PC-3 (cell line): ENCODE measurements around the gene TTLL1. TPM values are rescaled to one million over a fixed set of nuclear protein-coding genes. Genes with fewer than 3 reads are reported as not detected.

Experiments used
- ATAC-seq: fragments of 200-7000 bp; cut with Tn5 transposase; 2 replicates; pipeline ENCODE4 v1.9.1; 2020; ENCODE audit warnings: mild to moderate bottlenecking, moderate library complexity
- BruUV-seq: library from RNA; stranded (reverse); fragments of 400-500 nt; replicated peaks from 2 replicates; lab custom pipeline; 2021; lab: Mats Ljungman, UMichigan
- CTCF ChIA-PET: fragments of 300-600 bp; sonication (Branson Sonifier 250); formaldehyde crosslinking; loops from one replicate; lab custom pipeline; 2022; ENCODE audit warnings: antibody characterized with exemption; lab: Charles Lee
- POLR2A ChIA-PET: fragments of 300-600 bp; sonication (Branson Sonifier 250); formaldehyde crosslinking; loops from one replicate; lab custom pipeline; 2022; ENCODE audit warnings: antibody characterized with exemption; ENCODE audit not compliant: unreplicated experiment; lab: Charles Lee
- DNase-seq: peaks from one replicate; pipeline ENCODE4 v3.0.0-alpha.2; 2015
- H2AFZ ChIP-seq: fragments of 300-600 bp; sonication (generic); 2 replicates; pipeline ENCODE4 v1.6.0; 2016; ENCODE audit warnings: antibody characterized with exemption, low read length
- H3F3A ChIP-seq: fragments of 300-600 bp; sonication (generic); one replicate; pipeline ENCODE4 v1.6.0; 2017; ENCODE audit warnings: antibody characterized with exemption, low read length, control low read depth, mild to moderate bottlenecking; ENCODE audit not compliant: unreplicated experiment
- H3K27ac ChIP-seq: fragments of 300-600 bp; sonication (generic); 2 replicates; pipeline ENCODE4 v1.5.1; 2016; ENCODE audit warnings: mild to moderate bottlenecking, low read length
- H3K27me3 ChIP-seq: fragments of 300-600 bp; sonication (generic); 2 replicates; pipeline ENCODE4 v1.6.1; 2016; ENCODE audit warnings: low read length, mixed read lengths
- H3K36me3 ChIP-seq: fragments of 300-600 bp; sonication (generic); 2 replicates; pipeline ENCODE4 v1.6.1; 2016; ENCODE audit warnings: low read depth, mixed run types, low read length, mixed read lengths
- H3K4me1 ChIP-seq: fragments of 300-600 bp; sonication (generic); 2 replicates; pipeline ENCODE4 v1.5.1; 2016; ENCODE audit warnings: low read length; ENCODE audit not compliant: insufficient read depth
- H3K4me2 ChIP-seq: fragments of 300-600 bp; sonication (generic); 2 replicates; pipeline ENCODE4 v1.6.0; 2016; ENCODE audit warnings: low read length
- H3K4me3 ChIP-seq: fragments of 300-600 bp; sonication (generic); 2 replicates; pipeline ENCODE4 v1.5.1; 2016; ENCODE audit warnings: mild to moderate bottlenecking, low read length, mixed read lengths
- H3K79me2 ChIP-seq: fragments of 300-600 bp; sonication (generic); 2 replicates; pipeline ENCODE4 v1.6.1; 2017; ENCODE audit warnings: low read length, mixed read lengths
- H3K9ac ChIP-seq: fragments of 300-600 bp; sonication (generic); 2 replicates; pipeline ENCODE4 v1.6.0; 2016; ENCODE audit warnings: mild to moderate bottlenecking, low read length
- H3K9me2 ChIP-seq: fragments of 300-600 bp; sonication (generic); replicated peaks from 2 replicates; pipeline ENCODE4 v1.6.1; 2016; ENCODE audit warnings: mixed run types, low read length, mixed read lengths
- H3K9me3 ChIP-seq: fragments of 300-600 bp; sonication (generic); 2 replicates; pipeline ENCODE4 v1.6.1; 2016; ENCODE audit warnings: low read length, mixed read lengths
- H4K20me1 ChIP-seq: fragments of 300-600 bp; sonication (generic); 2 replicates; pipeline ENCODE4 v1.6.1; 2016; ENCODE audit warnings: low read length, mixed read lengths
- EZH2 ChIP-seq: fragments of 300-600 bp; sonication (generic); IDR thresholded peaks from one replicate; pipeline ENCODE4 v1.6.1; 2017; ENCODE audit warnings: antibody characterized with exemption, mild to moderate bottlenecking, low read length; ENCODE audit not compliant: unreplicated experiment
- EZH2phosphoT487 ChIP-seq: fragments of 300-600 bp; sonication (generic); IDR thresholded peaks from 2 replicates; pipeline ENCODE4 v1.6.1; 2018; ENCODE audit warnings: mild to moderate bottlenecking, antibody characterized with exemption, low read length, borderline replicate concordance
- intact Hi-C: fragments of 100-400 bp; cut with micrococcal nuclease; formaldehyde crosslinking; loops from 2 replicates; pipeline ENCODE4 v1.9.0; 2023
- total RNA-seq: library from RNA; depleted of rRNA; stranded (reverse); fragments of >200 nt; gene quantifications from 2 replicates; pipeline ENCODE4 v1.2.3, GENCODE V29; 2014
- TF ChIP-seq, protein P1 (sequence below): fragments of 300-600 bp; sonication (generic); conservative IDR thresholded peaks from 2 replicates; pipeline ENCODE4 v1.5.1; 2017; ENCODE audit warnings: antibody characterized with exemption, low read depth, mild to moderate bottlenecking, low read length

Gene TTLL1
- total RNA-seq, 1 experiment from 2014 or later: 0.77 TPM

DNA sequence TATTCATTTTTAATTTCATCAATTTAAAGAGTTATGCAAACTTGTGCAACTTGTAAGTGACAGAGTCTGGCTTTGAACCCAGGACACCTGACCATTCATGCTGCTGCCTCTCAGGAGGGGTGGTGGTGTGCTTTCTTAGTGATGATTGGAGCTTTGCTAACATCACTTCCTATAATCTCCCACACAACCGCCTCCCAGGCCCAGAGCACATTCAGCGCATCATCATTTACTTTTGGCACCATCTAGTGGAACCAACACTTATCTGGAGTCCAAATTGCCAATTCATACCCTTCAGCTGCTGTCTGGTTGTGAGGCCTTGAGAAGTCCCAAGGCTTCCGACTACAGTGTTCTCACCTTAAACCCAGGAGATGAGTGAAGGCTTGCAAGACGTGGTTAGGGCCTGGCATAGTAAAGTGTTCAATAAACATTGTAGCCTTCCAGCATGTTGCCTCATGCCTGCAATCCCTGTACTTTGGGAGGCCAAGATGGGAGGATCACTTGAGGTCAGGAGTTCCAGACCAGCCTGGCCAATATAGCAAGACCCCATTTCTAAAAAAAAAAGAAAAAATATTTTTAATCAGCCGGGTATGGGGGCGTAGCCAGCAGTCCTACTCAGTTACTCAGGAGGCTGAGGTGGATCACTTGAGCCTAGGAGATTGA is 1.1 kb upstream of the TTLL1 start:
- TF ChIP-seq, protein P1, sequence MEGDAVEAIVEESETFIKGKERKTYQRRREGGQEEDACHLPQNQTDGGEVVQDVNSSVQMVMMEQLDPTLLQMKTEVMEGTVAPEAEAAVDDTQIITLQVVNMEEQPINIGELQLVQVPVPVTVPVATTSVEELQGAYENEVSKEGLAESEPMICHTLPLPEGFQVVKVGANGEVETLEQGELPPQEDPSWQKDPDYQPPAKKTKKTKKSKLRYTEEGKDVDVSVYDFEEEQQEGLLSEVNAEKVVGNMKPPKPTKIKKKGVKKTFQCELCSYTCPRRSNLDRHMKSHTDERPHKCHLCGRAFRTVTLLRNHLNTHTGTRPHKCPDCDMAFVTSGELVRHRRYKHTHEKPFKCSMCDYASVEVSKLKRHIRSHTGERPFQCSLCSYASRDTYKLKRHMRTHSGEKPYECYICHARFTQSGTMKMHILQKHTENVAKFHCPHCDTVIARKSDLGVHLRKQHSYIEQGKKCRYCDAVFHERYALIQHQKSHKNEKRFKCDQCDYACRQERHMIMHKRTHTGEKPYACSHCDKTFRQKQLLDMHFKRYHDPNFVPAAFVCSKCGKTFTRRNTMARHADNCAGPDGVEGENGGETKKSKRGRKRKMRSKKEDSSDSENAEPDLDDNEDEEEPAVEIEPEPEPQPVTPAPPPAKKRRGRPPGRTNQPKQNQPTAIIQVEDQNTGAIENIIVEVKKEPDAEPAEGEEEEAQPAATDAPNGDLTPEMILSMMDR: peak; percentile 70
- TF ChIP-seq EZH2 (no peak), EZH2phosphoT487 (no peak)
- Histone ChIP-seq H3K4me3 (no peak overlapping the region), H3K36me3 (no peaks in the 10 kb centered on the region), H3K4me2 (no peak overlapping the region), H3K9me3 (no peaks in the 10 kb centered on the region), H3K27me3 (no peaks in the 10 kb centered on the region), H3K79me2 (no peaks in the 10 kb centered on the region), H4K20me1 (no peaks in the 10 kb centered on the region), H3F3A (no peaks in the 10 kb centered on the region), H2AFZ (no peak overlapping the region), H3K4me1 (peaks cover 9% of the 10 kb centered on the region), H3K9me2 (no peaks in the 10 kb centered on the region), H3K9ac (no peak overlapping the region), H3K27ac (no peak overlapping the region)
- BruUV-seq: TSS peak; percentile 80
- DNase-seq: peak; percentile 84
- intact Hi-C loops: loop anchor here (2.0 to 10.0 kb wide), 2 partner anchors 225 to 309 kb away; no protein-coding TSS in a partner anchor
- ChIA-PET CTCF (interaction anchor here (0.5 to 1.5 kb wide), 5 partner anchors 45 to 222 kb away, joined by 3 to 9 read pairs (median 7); no protein-coding TSS in a partner anchor), POLR2A (no interaction called here)
- ATAC-seq: peak; percentile 41

DNA sequence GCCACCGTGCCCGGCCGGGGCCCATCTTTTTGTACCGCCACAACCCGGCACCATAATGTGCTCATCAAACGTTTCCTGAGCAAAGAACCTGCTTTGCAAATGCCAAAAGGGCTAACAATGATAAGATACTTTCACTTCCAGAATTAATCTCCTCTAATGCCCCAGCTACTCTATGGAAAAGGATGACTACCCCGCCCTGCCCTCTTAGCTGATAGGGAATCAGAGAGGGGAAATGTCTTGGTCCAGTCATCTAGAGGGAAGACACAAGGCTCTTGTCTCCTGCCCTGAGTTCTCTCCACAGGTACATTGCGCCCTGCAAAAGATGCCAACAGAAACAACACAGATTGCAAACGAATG is 586 bp downstream of the TTLL1 start:
- intact Hi-C loops: no loop called here
- Histone ChIP-seq H3K27me3 (no peaks in the 10 kb centered on the region), H3K4me2 (peak overlapping the region; percentile 92), H3K27ac (peak overlapping the region; percentile 46), H3K36me3 (no peaks in the 10 kb centered on the region), H3K79me2 (no peaks in the 10 kb centered on the region), H3K4me1 (peaks cover under 1% of the 10 kb centered on the region), H3K4me3 (peak overlapping the region; percentile 78), H3K9me3 (no peaks in the 10 kb centered on the region), H2AFZ (peak overlapping the region; percentile 91), H3K9ac (peak overlapping the region; percentile 64), H3F3A (no peaks in the 10 kb centered on the region), H4K20me1 (no peaks in the 10 kb centered on the region), H3K9me2 (no peaks in the 10 kb centered on the region)
- ChIA-PET CTCF (no interaction called here), POLR2A (no interaction called here)
- no peak for DNase-seq
- ATAC-seq: peak; percentile 12
- TF ChIP-seq EZH2 (no peak), EZH2phosphoT487 (no peak)
- TF ChIP-seq, protein P1: no peak
- BruUV-seq: TSS peak; percentile 84
